ENCODE results near the gene HSPA12B. TPM values are rescaled to one million over a fixed set of nuclear protein-coding genes. Genes with fewer than 3 reads are reported as not detected.

HSPA12B gene
- total and polyA plus RNA-seq, 2 donors (not counting 3 experiments of a cell fraction or from before 2014, with no cell fraction given), result 3.7 to 6.6 TPM

DNA sequence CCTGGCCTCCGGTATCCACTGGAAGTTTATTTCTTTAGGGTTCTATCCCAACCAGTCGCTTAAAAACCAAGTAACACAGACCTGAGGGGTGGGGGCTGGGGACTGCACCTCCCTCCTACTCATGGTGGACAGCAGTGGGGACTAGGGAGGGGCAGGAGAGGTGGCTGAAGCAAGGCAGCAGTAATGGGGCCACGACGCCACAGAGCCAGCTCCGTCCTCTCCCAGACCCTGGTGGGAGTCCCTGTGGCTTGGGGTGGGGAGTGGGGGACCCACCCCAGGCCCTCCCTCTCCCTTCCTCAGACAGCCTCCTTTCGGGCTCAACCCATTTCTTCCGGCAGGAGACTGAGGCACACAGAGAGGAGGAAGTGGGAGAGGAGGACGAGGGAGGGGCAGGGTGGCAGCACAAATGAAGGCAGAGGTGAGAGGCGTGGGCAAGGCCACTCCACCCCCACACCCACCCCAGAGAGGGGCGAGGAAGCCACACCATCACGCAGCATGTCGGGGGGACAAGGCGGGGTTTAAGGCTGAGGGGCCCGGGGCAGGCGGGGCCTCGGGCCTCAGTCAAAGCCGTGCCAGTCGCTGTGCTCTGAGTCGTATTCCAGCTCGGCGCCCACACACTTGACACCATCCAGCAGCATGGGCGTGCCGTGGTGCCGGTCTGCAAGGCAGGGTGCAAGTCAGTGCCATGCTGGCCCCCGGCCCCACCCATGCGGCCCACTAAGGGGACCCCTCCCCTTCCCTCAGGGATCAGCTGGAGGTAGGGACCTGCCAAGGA lies 21.2 kb downstream of the HSPA12B start:
- no peak for FAIRE-seq
- Histone ChIP-seq H3K4me1 (ENCODE audit: control insufficient read depth, extremely low read depth, insufficient read depth, low read length) (no peaks in the 10 kb centered on the region), H3K4me3 (replicated peaks in 1 of 3; ENCODE audit: insufficient read depth in 1 of 3, low read depth in 1 of 3, low read length in 3 of 3) (no peak overlapping the region), H3K9me3 (replicated peaks; ENCODE audit: control insufficient read depth, insufficient read depth, low read length) (no peaks in the 10 kb centered on the region), H4K20me1 (replicated peaks; ENCODE audit: control insufficient read depth, extremely low read depth, insufficient read depth, low read length) (no peaks in the 10 kb centered on the region), H2AFZ (ENCODE audit: low read depth, low read length) (no peak overlapping the region), H3K4me2 (ENCODE audit: insufficient read depth, low read length) (no peak overlapping the region), H3K79me2 (ENCODE audit: control insufficient read depth, insufficient read depth, low read length) (no peaks in the 10 kb centered on the region), H3K36me3 (ENCODE audit: control insufficient read depth in 2 of 2, extremely low read depth in 1 of 2, insufficient read depth in 2 of 2, low read length in 2 of 2) (peaks cover 0 to 12% of the 10 kb centered on the region in 2 experiments), H3K9ac (replicated peaks; ENCODE audit: extremely low read depth, insufficient read depth, low read length) (no peak overlapping the region), H3K27ac (ENCODE audit: insufficient read depth, low read depth, low read length) (no peak overlapping the region), H3K9me1 (replicated peaks; ENCODE audit: control insufficient read depth, extremely low read depth, insufficient read depth, low read length) (no peaks in the 10 kb centered on the region), H3K27me3 (ENCODE audit: control insufficient read depth in 2 of 2, insufficient read depth in 2 of 2, low read length in 2 of 2) (no peaks in the 10 kb centered on the region)
- BruUV-seq (replicated peaks), result TSS peak; percentile 88
- CTCF ChIA-PET, result interaction anchor here (1.0 to 5.7 kb wide), 25 partner anchors 11 to 473 kb away, joined by 3 to 76 read pairs (median 7); partner anchors contain the start of genes ADISSP, AP5S1, CENPB and SPEF1
- intact Hi-C loops (cut with micrococcal nuclease) (loop anchor here (1.0 to 5.0 kb wide), 5 partner anchors 15 to 102 kb away; partner anchors contain the start of gene SPEF1), dilution Hi-C loops (cut with MboI; ENCODE audit: extremely low pct_ligation_motif_present, low sequenced_read_pairs) (no loop called here)
- no peak for DNase-seq (ENCODE audit: low read depth, low spot score)
- TF ChIP-seq, protein P1, sequence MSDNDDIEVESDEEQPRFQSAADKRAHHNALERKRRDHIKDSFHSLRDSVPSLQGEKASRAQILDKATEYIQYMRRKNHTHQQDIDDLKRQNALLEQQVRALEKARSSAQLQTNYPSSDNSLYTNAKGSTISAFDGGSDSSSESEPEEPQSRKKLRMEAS (IDR thresholded peaks at IDR 0.05; ENCODE audit: insufficient read depth, insufficient read length), result no peak
- TF ChIP-seq FOS (IDR thresholded peaks at IDR 0.05; ENCODE audit: borderline replicate concordance, insufficient read depth, low read length) (no peak), POLR2A (IDR thresholded peaks at IDR 0.05; ENCODE audit: low read depth, low read length) (no peak), JUN (IDR thresholded peaks at IDR 0.05; ENCODE audit: borderline replicate concordance, insufficient read depth, insufficient read length, low read depth) (no peak), EZH2 (IDR thresholded peaks at IDR 0.05; ENCODE audit: borderline replicate concordance, low read depth, low read length, severe bottlenecking) (no peak), POLR2AphosphoS5 (IDR thresholded peaks at IDR 0.05; ENCODE audit: insufficient read depth, low read depth, low read length) (no peak), MYC (IDR thresholded peaks at IDR 0.05; ENCODE audit: low read depth, low read length) (no peak), GATA2 (IDR thresholded peaks at IDR 0.05; ENCODE audit: insufficient read depth, insufficient read length, low read depth, low read length) (no peak)
- TF ChIP-seq, protein P2, sequence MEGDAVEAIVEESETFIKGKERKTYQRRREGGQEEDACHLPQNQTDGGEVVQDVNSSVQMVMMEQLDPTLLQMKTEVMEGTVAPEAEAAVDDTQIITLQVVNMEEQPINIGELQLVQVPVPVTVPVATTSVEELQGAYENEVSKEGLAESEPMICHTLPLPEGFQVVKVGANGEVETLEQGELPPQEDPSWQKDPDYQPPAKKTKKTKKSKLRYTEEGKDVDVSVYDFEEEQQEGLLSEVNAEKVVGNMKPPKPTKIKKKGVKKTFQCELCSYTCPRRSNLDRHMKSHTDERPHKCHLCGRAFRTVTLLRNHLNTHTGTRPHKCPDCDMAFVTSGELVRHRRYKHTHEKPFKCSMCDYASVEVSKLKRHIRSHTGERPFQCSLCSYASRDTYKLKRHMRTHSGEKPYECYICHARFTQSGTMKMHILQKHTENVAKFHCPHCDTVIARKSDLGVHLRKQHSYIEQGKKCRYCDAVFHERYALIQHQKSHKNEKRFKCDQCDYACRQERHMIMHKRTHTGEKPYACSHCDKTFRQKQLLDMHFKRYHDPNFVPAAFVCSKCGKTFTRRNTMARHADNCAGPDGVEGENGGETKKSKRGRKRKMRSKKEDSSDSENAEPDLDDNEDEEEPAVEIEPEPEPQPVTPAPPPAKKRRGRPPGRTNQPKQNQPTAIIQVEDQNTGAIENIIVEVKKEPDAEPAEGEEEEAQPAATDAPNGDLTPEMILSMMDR (IDR thresholded peaks at IDR 0.05; ENCODE audit: extremely low read depth in 1 of 2, insufficient read depth in 1 of 2, low read depth in 1 of 2, low read length in 2 of 2), result no peak
- POLR2A ChIA-PET, result no interaction called here
